ENCODE measurements around the gene TGM6.

TGM6 gene

DNA sequence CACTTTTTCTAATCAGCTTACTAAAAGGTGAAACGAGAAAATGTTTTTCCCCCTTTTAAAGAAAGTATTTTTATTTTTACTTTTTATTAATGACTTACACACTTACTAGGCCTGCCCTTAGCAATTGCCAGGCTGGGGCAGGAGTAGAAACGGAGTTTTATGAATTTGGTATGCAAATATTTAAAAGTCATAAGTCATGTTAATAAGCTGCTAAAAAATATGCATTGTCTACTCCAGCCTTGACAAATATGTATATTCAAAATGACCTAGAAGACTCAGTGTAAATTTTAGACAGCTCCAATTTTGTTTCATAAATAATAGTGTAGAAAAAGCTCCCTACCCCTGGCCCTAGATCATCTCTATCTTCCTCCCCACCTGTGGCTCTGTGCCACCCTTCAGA is 17.5 kb upstream of the TGM6 start:
- DNase-seq (ENCODE audit: low spot score) = no peak
- TF ChIP-seq, protein P1, sequence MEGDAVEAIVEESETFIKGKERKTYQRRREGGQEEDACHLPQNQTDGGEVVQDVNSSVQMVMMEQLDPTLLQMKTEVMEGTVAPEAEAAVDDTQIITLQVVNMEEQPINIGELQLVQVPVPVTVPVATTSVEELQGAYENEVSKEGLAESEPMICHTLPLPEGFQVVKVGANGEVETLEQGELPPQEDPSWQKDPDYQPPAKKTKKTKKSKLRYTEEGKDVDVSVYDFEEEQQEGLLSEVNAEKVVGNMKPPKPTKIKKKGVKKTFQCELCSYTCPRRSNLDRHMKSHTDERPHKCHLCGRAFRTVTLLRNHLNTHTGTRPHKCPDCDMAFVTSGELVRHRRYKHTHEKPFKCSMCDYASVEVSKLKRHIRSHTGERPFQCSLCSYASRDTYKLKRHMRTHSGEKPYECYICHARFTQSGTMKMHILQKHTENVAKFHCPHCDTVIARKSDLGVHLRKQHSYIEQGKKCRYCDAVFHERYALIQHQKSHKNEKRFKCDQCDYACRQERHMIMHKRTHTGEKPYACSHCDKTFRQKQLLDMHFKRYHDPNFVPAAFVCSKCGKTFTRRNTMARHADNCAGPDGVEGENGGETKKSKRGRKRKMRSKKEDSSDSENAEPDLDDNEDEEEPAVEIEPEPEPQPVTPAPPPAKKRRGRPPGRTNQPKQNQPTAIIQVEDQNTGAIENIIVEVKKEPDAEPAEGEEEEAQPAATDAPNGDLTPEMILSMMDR (IDR thresholded peaks at IDR 0.05; ENCODE audit: extremely low read depth, missing control alignments) = no peak

DNA sequence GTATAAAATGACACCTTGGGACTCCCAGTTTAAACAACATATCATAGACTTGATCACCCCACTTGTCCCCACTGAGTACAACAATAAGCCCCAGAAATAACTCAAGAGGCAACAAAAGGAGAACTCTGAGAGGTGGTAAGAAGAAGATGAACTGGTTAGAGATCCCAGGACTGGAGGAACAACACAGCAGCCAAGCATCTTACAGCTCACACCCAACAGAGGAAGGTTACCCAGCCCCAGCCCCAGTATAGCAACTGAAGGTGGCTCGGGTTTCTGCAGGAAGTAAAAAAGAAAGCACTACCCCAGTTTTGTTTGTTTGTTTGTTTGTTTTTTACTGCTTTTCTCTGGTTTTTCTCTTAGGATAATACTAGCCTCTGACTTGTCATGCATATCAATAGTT is 17.1 kb upstream of the TGM6 start:
- TF ChIP-seq, protein P1 (IDR thresholded peaks at IDR 0.05; ENCODE audit: extremely low read depth, missing control alignments) = no peak
- no peak for DNase-seq (ENCODE audit: low spot score)

DNA sequence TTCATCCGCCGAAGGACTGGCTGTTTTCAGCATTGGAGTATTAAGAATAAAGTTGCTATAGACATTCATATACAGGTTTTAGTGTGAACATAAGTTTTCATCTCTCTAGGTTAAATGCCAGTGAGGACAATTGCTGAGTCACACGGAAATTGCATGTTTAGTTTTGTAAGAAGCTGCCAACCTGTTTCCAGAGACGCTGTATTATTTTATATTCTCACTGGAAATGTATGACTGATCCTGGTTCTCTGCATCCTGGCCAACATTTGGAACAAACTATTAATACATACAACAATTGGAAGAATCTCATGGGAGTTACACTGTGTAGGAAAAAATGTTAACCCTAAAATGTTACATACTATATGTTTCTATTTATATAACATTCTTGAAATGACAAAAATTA is 16.7 kb upstream of the TGM6 start:
- no peak for DNase-seq (ENCODE audit: low spot score)
- TF ChIP-seq, protein P1 (IDR thresholded peaks at IDR 0.05; ENCODE audit: extremely low read depth, missing control alignments) = no peak

DNA sequence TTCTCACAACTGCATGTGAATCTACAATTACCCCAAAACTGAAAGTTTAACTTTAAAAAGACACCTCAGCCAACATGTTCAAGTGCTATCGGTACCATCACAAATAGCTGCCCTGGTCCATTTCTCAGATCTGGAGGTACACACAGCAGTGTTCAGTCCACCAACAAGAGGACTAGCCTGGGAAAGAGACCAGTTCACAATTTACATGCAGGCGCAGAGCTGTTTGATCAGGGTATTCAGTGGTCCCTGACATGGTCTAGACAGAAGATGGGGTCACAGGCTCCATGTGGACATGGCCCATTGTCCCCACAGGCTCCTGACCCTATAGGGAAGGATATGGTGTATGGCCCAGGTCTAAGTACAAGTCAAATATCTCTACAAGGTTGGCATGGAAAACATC is 15.6 kb upstream of the TGM6 start:
- no peak for DNase-seq (ENCODE audit: low spot score)
- TF ChIP-seq, protein P1 (IDR thresholded peaks at IDR 0.05; ENCODE audit: extremely low read depth, missing control alignments) = no peak

DNA sequence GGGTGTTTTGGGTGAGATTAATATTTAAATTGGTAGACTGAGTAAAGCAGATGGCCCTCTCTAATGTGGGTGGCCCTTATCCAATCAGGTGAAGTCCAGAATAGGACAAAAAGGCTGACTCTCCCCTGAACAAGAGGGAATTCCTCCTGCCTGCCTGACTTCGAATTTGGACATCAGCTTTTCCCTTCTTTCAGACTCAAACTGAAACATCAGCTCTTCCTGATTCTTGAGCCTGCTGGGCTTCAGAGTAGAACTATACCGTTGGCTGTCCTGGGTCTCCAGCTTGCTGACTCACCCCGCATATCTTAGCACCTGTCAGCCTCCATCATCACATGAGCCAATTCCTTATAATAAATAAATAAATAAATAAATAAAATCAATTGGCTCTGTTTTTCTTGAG is 15.0 kb upstream of the TGM6 start:
- DNase-seq (ENCODE audit: low spot score) = no peak
- TF ChIP-seq, protein P1 (IDR thresholded peaks at IDR 0.05; ENCODE audit: extremely low read depth, missing control alignments) = no peak

DNA sequence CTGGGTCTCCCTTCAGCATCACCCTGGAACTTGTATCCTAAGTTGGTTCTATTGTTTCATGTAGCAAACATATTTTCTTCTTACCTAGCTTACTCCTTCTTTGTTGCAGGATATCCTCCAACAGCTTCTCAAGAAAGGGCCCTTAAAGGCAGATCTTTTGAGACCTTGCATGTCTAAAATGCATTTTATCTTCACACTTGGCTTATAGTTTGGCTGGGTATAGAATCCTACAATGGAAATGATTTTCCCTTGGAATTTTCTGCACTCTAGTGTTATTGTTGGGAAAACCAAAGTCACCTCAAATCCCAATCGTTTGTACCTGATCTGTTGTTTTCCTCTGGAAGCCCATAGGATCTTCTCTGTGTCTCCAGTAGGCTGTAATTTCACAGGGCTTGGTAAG is 12.1 kb upstream of the TGM6 start:
- no peak for DNase-seq (ENCODE audit: low spot score)
- TF ChIP-seq, protein P1 (IDR thresholded peaks at IDR 0.05; ENCODE audit: extremely low read depth, missing control alignments) = no peak

DNA sequence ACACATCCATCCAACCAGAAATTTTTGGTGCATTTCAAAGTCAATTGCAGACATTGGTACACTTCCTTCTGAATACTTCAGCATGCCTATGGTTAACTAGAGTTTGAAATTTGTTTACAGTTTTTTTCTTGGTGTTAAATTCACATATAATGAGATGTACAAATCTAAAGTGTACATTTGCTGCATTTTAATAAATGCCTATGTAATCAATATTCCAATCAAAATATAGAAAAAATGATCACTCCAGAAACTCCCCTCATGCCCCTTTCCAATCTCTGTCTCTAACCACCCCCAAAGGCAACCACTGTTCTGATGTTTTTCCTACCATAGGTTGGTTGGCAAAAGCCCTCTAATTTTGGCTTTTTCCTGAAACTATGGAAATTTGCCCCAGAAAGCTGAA is 7.6 kb upstream of the TGM6 start:
- TF ChIP-seq, protein P1 (IDR thresholded peaks at IDR 0.05; ENCODE audit: extremely low read depth, missing control alignments) = no peak
- no peak for DNase-seq (ENCODE audit: low spot score)
